GM21529 (cell line): Measurements from ENCODE around the gene GPN2.
"Not testable (repeated sequence)": the region's sequence is repeated elsewhere in the genome, so short reads cannot be mapped to it uniquely, and the experiment has no call there.

Experiments
- ATAC-seq: cut with Tn5 transposase; IDR thresholded peaks from one replicate; pipeline ENCODE4 v1.9.1; 2021; ENCODE audit not compliant: unreplicated experiment

Gene GPN2

GRCh38 chr1:26858160-26858559, 31.9 kb downstream of the GPN2 start:
- no peak for ATAC-seq

DNA sequence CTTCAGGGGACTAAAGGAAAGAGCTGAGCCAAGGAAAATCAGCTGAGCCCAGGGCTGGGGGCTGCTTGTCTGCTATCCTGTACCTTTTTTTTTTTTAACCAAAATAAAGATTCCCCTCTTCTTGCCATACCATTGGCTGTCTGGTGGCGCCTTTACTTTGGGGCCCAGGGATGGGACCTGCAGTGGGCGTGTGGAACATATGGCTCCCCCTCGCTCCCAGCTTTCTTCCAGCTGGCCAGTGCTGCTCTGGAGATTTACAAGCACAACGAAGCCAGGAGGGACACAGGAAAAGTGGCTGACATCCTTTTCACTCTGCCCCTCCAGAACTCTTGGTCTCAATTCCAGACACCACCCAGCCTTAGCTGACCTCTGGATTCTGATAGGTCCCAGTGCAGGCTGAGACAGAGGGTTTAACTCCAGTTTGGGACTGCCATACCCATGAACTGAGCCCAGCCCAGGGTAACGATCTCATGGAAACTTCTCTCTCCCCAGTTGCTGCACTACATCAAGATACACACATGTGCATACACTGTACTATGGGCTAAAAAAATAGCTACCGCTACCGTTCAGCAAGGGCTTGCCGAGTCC, 32.5 kb downstream of the GPN2 start:
- ATAC-seq, result no peak

- no peak for ATAC-seq
These were observed 33.2 kb downstream of the GPN2 start for GRCh38 chr1:26856604-26857469.

- no peak for ATAC-seq
These were observed 33.9 kb downstream of the GPN2 start for GRCh38 chr1:26856181-26856580.

- no peak for ATAC-seq
These were observed 34.4 kb downstream of the GPN2 start for GRCh38 chr1:26855636-26856035.

- no peak for ATAC-seq
These were observed 35.2 kb downstream of the GPN2 start for GRCh38 chr1:26854906-26855305.

DNA sequence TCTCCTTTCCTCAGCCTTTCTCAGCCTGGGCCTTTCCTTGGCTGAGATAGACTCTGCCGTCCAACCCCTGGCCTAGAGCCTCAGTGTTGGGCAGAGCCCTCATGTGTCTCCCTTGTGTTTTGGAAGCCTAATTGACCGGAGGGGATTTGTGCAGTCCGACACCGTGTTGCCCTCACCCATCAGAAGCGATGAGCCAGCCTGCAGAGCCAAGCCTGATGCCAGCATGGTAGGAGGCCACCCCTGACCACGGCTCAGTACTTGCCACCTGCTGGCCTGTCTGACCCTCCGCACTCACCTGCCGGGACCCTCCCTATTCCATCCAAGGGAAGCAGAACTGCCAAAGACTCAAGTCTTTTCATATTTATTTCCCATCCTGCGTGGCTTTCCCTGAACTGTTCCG, 36.5 kb downstream of the GPN2 start:
- ATAC-seq, result no peak

DNA sequence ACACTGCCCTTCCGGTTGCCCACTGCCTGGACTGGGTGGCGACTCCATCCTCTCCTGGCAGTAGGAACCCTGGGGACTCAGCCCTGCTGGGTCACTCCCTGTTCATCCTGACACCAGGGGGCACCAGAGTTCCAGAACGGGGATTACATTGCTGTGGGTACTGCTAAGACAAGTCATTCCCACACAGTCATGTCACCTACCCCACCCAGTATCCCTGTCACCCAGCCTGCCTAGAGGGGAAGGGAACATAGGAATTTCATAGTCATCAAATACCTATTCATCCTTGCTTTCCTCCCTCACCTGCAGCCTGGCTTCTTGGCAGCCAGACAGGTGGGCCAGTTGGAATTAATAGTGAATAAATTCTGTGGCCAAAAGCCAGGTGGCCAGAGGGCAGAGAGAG, 36.9 kb downstream of the GPN2 start:
- no peak for ATAC-seq

DNA sequence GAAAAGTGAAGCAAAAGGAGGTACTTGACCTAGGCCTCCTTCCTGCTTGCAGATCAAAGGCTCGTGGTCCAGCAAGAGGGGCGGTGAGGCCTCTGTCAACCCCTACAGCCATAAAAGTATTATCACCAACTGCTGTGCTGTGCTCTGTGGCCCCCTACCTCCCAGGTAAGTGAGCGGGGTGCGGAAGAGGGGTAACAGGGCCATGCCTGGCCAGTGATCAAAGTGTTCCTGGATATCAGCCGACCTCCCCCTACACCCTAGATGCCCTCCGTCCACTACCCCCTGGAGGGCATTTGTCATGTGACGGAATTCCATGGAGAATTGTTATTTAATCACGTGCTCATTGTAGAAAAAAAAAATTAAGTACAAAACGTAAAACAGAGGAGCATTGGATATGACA, 37.4 kb downstream of the GPN2 start:
- ATAC-seq, result no peak

DNA sequence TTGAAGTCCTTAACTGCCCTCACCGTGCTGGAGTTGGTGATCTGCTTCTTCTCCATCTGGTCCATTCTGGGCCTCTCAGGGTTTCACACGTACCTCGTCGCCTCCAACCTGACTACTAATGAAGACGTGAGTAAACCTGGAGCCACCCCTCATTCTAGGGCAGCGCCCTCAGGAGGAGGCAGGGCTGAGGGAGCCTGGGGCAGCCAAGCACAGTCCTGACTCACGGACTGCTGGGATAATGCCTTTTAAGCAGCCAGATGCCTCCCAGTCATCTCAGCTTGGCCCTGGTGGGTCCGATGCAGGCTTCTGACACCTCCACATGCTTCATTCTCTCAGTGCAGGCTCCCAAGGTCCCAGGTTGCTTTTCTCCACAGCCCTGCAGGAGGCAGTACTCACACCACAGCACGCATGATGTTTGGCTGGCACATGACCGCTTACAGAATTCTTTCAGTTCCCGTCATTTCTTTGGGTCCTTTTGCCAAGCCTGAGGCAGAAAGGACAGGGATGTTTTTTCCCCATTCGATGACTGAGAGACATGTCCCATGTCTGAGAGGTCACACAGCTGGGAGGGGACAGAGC, 38.9 kb downstream of the GPN2 start:
- no peak for ATAC-seq

GRCh38 chr1:26848941-26849774, 40.9 kb downstream of the GPN2 start:
- no peak for ATAC-seq

DNA sequence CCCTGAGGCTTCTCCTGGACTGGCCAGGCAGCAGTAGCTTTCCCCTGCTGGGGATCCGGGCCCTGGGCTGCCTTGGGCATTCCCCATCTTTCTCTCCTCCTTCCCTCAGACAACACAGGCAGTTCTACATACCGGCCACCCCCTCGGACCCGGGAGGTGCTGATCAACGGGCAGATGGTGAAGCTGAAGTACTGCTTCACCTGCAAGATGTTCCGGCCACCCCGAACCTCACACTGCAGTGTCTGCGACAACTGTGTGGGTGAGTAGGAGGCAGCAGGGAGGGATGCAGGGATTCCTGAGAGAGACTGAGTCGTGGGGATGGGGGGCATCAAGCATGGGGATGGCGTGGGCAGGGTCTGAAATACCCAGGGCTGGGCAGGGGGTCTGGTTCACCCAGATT, 41.6 kb downstream of the GPN2 start:
- ATAC-seq, result no peak

GRCh38 chr1:26847826-26848225, 42.3 kb downstream of the GPN2 start:
- ATAC-seq, result not testable (repeated sequence)

DNA sequence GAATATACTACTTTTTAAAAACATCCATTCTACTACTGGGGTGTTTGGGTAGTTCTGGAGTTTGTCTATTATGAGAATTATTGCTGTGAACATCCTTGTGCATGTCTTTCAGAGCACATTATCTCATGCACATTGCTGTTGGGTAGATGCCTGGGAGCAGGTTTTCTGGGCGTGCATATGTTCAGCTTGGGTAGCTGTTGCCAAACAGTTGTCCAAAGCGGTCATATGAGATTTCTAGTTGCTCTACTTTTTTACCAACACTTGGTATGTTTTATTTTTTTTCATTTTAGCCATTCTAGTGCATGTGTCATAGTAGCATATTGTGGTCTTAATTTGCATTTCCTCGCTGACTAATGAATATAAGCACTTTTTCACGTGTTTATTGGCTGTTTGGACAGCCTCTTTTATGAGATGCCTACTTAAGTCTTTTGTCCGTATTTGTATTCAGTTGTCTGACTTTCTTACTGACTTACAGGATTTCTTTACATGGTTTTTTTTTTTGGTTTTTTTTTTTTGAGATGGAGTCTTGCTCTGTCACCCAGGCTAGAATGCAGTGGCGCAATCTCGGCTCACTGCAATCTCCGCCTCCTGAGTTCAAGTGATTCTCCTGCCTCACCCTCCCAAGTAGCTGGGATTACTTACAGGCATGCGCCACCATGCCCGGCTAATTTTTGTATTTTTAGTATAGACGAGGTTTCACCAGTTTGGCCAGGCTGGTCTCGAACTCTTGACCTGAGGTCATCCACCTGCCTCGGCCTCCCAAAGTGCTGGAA, 45.5 kb downstream of the GPN2 start:
- ATAC-seq, result no peak

DNA sequence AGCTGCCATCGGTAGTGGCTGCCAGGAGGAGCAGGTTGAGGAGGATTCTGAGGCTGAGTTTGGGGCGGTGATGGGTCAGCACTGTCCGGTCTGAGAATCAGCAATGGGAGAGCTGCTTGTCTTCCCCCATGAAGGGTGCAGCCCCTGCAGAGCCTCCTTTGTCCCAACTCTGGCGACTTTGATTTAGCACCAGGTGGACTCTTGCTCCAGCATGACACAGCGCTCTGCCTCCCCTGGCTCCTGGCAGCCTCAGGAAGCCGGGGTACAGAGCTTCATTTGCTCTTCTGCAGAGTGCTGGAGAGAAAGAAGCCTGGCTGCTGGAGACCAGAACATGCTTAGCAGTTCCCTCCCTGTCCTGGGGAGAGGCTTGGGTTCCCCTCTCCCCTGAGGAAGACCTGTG, 50.3 kb downstream of the GPN2 start:
- no peak for ATAC-seq

DNA sequence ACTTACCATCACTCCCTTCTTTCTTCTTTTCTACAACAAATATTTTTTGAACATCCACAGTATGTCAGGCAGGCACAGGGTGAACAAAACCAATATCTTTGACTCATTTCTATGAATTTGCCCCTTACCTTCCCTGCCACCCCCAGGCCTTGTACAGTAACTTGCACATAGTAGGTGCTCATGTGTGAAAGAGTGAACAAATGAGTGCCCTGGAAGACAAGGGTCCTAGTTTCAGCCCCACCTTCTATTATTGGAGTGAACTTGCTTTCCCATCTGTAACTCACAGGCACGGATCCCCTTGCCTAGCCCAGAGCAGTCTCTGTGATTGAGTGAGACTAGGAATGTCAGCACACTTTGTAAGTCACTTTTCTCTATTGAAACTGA, 50.8 kb downstream of the GPN2 start:
- peak; percentile 10 for ATAC-seq

- peak; percentile 96 for ATAC-seq
These were observed 51.4 kb downstream of the GPN2 start for GRCh38 chr1:26838474-26839338.

GRCh38 chr1:26837665-26838064, 52.4 kb downstream of the GPN2 start:
- not testable (repeated sequence) for ATAC-seq
